ENCODE measurements around the gene IGFBP3. TPM values are rescaled to one million over a fixed set of nuclear protein-coding genes. Genes with fewer than 3 reads are reported as not detected.

IGFBP3 gene
- polyA plus RNA-seq, 1 donor from 2014 or later, result 0.33 TPM

- Mint-ChIP-seq H3K27ac (peak overlapping the region in 1 of 3 donors; percentile 72), H3K4me3 (no peak overlapping the region), H3K36me3 (peaks cover 2% of the 10 kb centered on the region), H3K9me3 (no peaks in the 10 kb centered on the region), H3K27me3 (peaks cover 11% of the 10 kb centered on the region), H3K4me1 (peaks cover 0 to 6% (median 5%) of the 10 kb centered on the region in 3 donors)
These were observed 17.7 kb upstream of the IGFBP3 start for GRCh38 chr7:45938626-45939302.

- Mint-ChIP-seq H3K9me3 (peaks cover 0 to 2% (median 0%) of the 10 kb centered on the region in 3 donors), H3K36me3 (peaks cover 2% of the 10 kb centered on the region), H3K27ac (no peak overlapping the region), H3K4me1 (peaks cover 0 to 6% (median 5%) of the 10 kb centered on the region in 3 donors), H3K4me3 (no peak overlapping the region), H3K27me3 (peaks cover 11% of the 10 kb centered on the region)
These were observed 16.8 kb upstream of the IGFBP3 start for GRCh38 chr7:45937862-45938261.

- Mint-ChIP-seq H3K27me3 (peaks cover 11% of the 10 kb centered on the region), H3K27ac (no peak overlapping the region), H3K4me1 (peaks cover 0 to 6% (median 5%) of the 10 kb centered on the region in 3 donors), H3K36me3 (peaks cover 2% of the 10 kb centered on the region), H3K4me3 (no peak overlapping the region), H3K9me3 (peaks cover 0 to 2% (median 0%) of the 10 kb centered on the region in 3 donors)
These were observed 16.2 kb upstream of the IGFBP3 start for GRCh38 chr7:45937301-45937700.

GRCh38 chr7:45930967-45931366 lies 9.9 kb upstream of the IGFBP3 start:
- H3K4me1 Mint-ChIP-seq, result peaks cover 0 to 2% (median 0%) of the 10 kb centered on the region in 3 donors
- H3K4me3 Mint-ChIP-seq, result no peak overlapping the region
- peaks cover 7% of the 10 kb centered on the region for H3K27me3 Mint-ChIP-seq
- no peak overlapping the region for H3K27ac Mint-ChIP-seq
- peaks cover 2 to 4% (median 3%) of the 10 kb centered on the region in 3 donors for H3K9me3 Mint-ChIP-seq
- H3K36me3 Mint-ChIP-seq, result peaks cover 2% of the 10 kb centered on the region

- Mint-ChIP-seq H3K9me3 (peaks cover 0 to 4% (median 3%) of the 10 kb centered on the region in 3 donors), H3K27me3 (peaks cover 21% of the 10 kb centered on the region), H3K36me3 (no peaks in the 10 kb centered on the region), H3K27ac (no peak overlapping the region), H3K4me3 (peak overlapping the region in 1 of 4 donors; percentile 70), H3K4me1 (peaks cover 0 to 7% (median under 1%) of the 10 kb centered on the region in 3 donors)
These were observed 6.6 kb upstream of the IGFBP3 start for GRCh38 chr7:45927721-45928120.

GRCh38 chr7:45924283-45924682 lies 3.2 kb upstream of the IGFBP3 start:
- Mint-ChIP-seq H3K9me3 (peaks cover 0 to 4% (median 1%) of the 10 kb centered on the region in 3 donors), H3K4me3 (no peak overlapping the region), H3K27me3 (peaks cover 41% of the 10 kb centered on the region), H3K36me3 (no peaks in the 10 kb centered on the region), H3K4me1 (peaks cover 3 to 12% (median 7%) of the 10 kb centered on the region in 3 donors), H3K27ac (no peak overlapping the region)

GRCh38 chr7:45923818-45924217 lies 2.7 kb upstream of the IGFBP3 start:
- Mint-ChIP-seq H3K27me3 (peaks cover 44% of the 10 kb centered on the region), H3K36me3 (no peaks in the 10 kb centered on the region), H3K27ac (no peak overlapping the region), H3K4me3 (no peak overlapping the region), H3K9me3 (peaks cover 0 to 4% (median 0%) of the 10 kb centered on the region in 3 donors), H3K4me1 (peaks cover 3 to 12% (median 7%) of the 10 kb centered on the region in 3 donors)

- Mint-ChIP-seq H3K9me3 (no peaks in the 10 kb centered on the region), H3K4me1 (peaks cover 3 to 12% (median 7%) of the 10 kb centered on the region in 3 donors), H3K36me3 (no peaks in the 10 kb centered on the region), H3K4me3 (peak overlapping the region in 1 of 4 donors; percentile 23), H3K27ac (no peak overlapping the region), H3K27me3 (peaks cover 47% of the 10 kb centered on the region)
These were observed 2.2 kb upstream of the IGFBP3 start for GRCh38 chr7:45923290-45923689.

- Mint-ChIP-seq H3K4me1 (peaks cover 3 to 12% (median 7%) of the 10 kb centered on the region in 3 donors), H3K27ac (no peak overlapping the region)
These were observed 1.7 kb upstream of the IGFBP3 start for GRCh38 chr7:45922810-45923209.

GRCh38 chr7:45921699-45922519 lies 837 bp upstream of the IGFBP3 start:
- Mint-ChIP-seq H3K27me3 (peaks cover 55% of the 10 kb centered on the region), H3K9me3 (no peaks in the 10 kb centered on the region), H3K36me3 (no peaks in the 10 kb centered on the region), H3K4me3 (peak overlapping the region in 2 of 4 donors; percentile 44 to 58), H3K4me1 (peaks cover 3 to 10% (median 7%) of the 10 kb centered on the region in 3 donors), H3K27ac (no peak overlapping the region)

More at GRCh38 chr7:45922810-45923209, 1.7 kb upstream of the IGFBP3 start:
- H3K9me3 Mint-ChIP-seq, result no peaks in the 10 kb centered on the region
- no peaks in the 10 kb centered on the region for H3K36me3 Mint-ChIP-seq
- peaks cover 49% of the 10 kb centered on the region for H3K27me3 Mint-ChIP-seq
- H3K4me3 Mint-ChIP-seq, result peak overlapping the region in 2 of 4 donors; percentile 45 to 50

GRCh38 chr7:45921381-45921698 lies 268 bp upstream of the IGFBP3 start:
- H3K9me3 Mint-ChIP-seq, result no peaks in the 10 kb centered on the region
- H3K27me3 Mint-ChIP-seq, result peaks cover 55% of the 10 kb centered on the region
- H3K4me3 Mint-ChIP-seq, result peak overlapping the region in 2 of 4 donors; percentile 44 to 58
- H3K4me1 Mint-ChIP-seq, result peaks cover 3 to 10% (median 7%) of the 10 kb centered on the region in 3 donors
- H3K36me3 Mint-ChIP-seq, result no peaks in the 10 kb centered on the region
- H3K27ac Mint-ChIP-seq, result no peak overlapping the region

- no peaks in the 10 kb centered on the region for H3K9me3 Mint-ChIP-seq
- peaks cover 60% of the 10 kb centered on the region for H3K27me3 Mint-ChIP-seq
- H3K4me3 Mint-ChIP-seq, result peak overlapping the region in 2 of 4 donors; percentile 63 to 80
- peaks cover 3 to 10% (median 7%) of the 10 kb centered on the region in 3 donors for H3K4me1 Mint-ChIP-seq
- H3K27ac Mint-ChIP-seq, result no peak overlapping the region
- no peaks in the 10 kb centered on the region for H3K36me3 Mint-ChIP-seq
These were observed 1.0 kb downstream of the IGFBP3 start for GRCh38 chr7:45919993-45920459.

GRCh38 chr7:45919231-45919784 lies 1.8 kb downstream of the IGFBP3 start:
- no peaks in the 10 kb centered on the region for H3K9me3 Mint-ChIP-seq
- H3K27me3 Mint-ChIP-seq, result peaks cover 56% of the 10 kb centered on the region
- no peak overlapping the region for H3K27ac Mint-ChIP-seq
- H3K4me1 Mint-ChIP-seq, result peaks cover 3 to 10% (median 7%) of the 10 kb centered on the region in 3 donors
- H3K4me3 Mint-ChIP-seq, result peak overlapping the region in 1 of 4 donors; percentile 32
- no peaks in the 10 kb centered on the region for H3K36me3 Mint-ChIP-seq

- Mint-ChIP-seq H3K36me3 (no peaks in the 10 kb centered on the region), H3K4me3 (no peak overlapping the region), H3K9me3 (no peaks in the 10 kb centered on the region), H3K27ac (no peak overlapping the region), H3K27me3 (peaks cover 52% of the 10 kb centered on the region), H3K4me1 (peaks cover 3 to 10% (median 7%) of the 10 kb centered on the region in 3 donors)
These were observed 2.5 kb downstream of the IGFBP3 start for GRCh38 chr7:45918556-45918955.

- no peak overlapping the region for H3K27ac Mint-ChIP-seq
- H3K4me1 Mint-ChIP-seq, result peaks cover 3 to 5% (median 5%) of the 10 kb centered on the region in 3 donors
- peaks cover 43% of the 10 kb centered on the region for H3K27me3 Mint-ChIP-seq
- no peaks in the 10 kb centered on the region for H3K9me3 Mint-ChIP-seq
- H3K36me3 Mint-ChIP-seq, result no peaks in the 10 kb centered on the region
- H3K4me3 Mint-ChIP-seq, result no peak overlapping the region
These were observed 3.4 kb downstream of the IGFBP3 start for GRCh38 chr7:45917658-45918057.
